SK-N-SH treated with all-trans-retinoic acid at 6 μM for 48 hours (cell line): ENCODE results near the gene SCFD2.

ENCODE experiments used
- ATAC-seq: fragments of 200-7000 bp; cut with Tn5 transposase; 3 replicates; pipeline ENCODE4 v1.9.1; 2020; ENCODE audit warnings: mild to moderate bottlenecking, moderate library complexity
- ARNTL ChIP-seq: fragments of 450-650 bp; formaldehyde crosslinking; IDR thresholded peaks from 2 replicates; pipeline ENCODE4 v1.5.0; 2020; ENCODE audit warnings: low read depth, mild to moderate bottlenecking, moderate library complexity, borderline replicate concordance
- CREB5 ChIP-seq: fragments of 250-450 bp; sonication (Bioruptor Pico); IDR thresholded peaks from 2 replicates; pipeline ENCODE4 v1.5.1; 2020; ENCODE audit warnings: low read depth, mild to moderate bottlenecking, moderate library complexity
- ESRRG ChIP-seq: fragments of 250-450 bp; sonication (Bioruptor Pico); IDR thresholded peaks from 2 replicates; pipeline ENCODE4 v1.6.1; 2021; ENCODE audit warnings: mild to moderate bottlenecking
- GLIS3 ChIP-seq: fragments of 250-450 bp; sonication (Bioruptor Pico); IDR thresholded peaks from 2 replicates; pipeline ENCODE4 v1.5.0; 2020; ENCODE audit warnings: mild to moderate bottlenecking, moderate library complexity
- ISL1 ChIP-seq: fragments of 250-450 bp; sonication (Bioruptor Pico); IDR thresholded peaks from 2 replicates; pipeline ENCODE4 v2.1.2; 2022; ENCODE audit warnings: mild to moderate bottlenecking, moderate library complexity
- OSR1 ChIP-seq: fragments of 250-450 bp; sonication (Bioruptor Pico); IDR thresholded peaks from 2 replicates; pipeline ENCODE4 v1.8.0; 2022; ENCODE audit warnings: moderate library complexity, mild to moderate bottlenecking, inconsistent platforms
- PATZ1 ChIP-seq: fragments of 250-450 bp; sonication (Bioruptor Pico); IDR thresholded peaks from 2 replicates; pipeline ENCODE4 v1.8.0; 2020; ENCODE audit warnings: mild to moderate bottlenecking, moderate library complexity, borderline replicate concordance
- RARB ChIP-seq: fragments of 250-450 bp; sonication (Bioruptor Pico); IDR thresholded peaks from 2 replicates; pipeline ENCODE4 v1.8.0; 2021; ENCODE audit warnings: mild to moderate bottlenecking, moderate library complexity
- TCF4 ChIP-seq: fragments of 250-450 bp; sonication (Bioruptor Pico); IDR thresholded peaks from 2 replicates; pipeline ENCODE4 v1.8.0; 2021; ENCODE audit warnings: mild to moderate bottlenecking, moderate library complexity, borderline replicate concordance
- TOX ChIP-seq: fragments of 250-450 bp; sonication (Bioruptor Pico); IDR thresholded peaks from 2 replicates; pipeline ENCODE4 v1.8.0; 2021; ENCODE audit warnings: mild to moderate bottlenecking, moderate library complexity, borderline replicate concordance
- ZC3H10 ChIP-seq: fragments of 250-450 bp; sonication (Bioruptor Pico); IDR thresholded peaks from 2 replicates; pipeline ENCODE4 v1.5.1; 2021; ENCODE audit warnings: mild to moderate bottlenecking, moderate library complexity
- ZFP3 ChIP-seq: fragments of 250-450 bp; sonication (Bioruptor Pico); IDR thresholded peaks from 2 replicates; pipeline ENCODE4 v1.5.0; 2020; ENCODE audit warnings: mild to moderate bottlenecking, moderate library complexity
- ZNF565 ChIP-seq: fragments of 450-650 bp; formaldehyde crosslinking; conservative IDR thresholded peaks from 2 replicates; pipeline ENCODE4 v1.5.0; 2020; ENCODE audit warnings: low read depth, mild to moderate bottlenecking, moderate library complexity
- ZNF70 ChIP-seq: fragments of 450-650 bp; formaldehyde crosslinking; IDR thresholded peaks from 2 replicates; pipeline ENCODE4 v1.5.0; 2020; ENCODE audit warnings: mild to moderate bottlenecking, moderate library complexity
- ZNF8 ChIP-seq: fragments of 450-650 bp; formaldehyde crosslinking; IDR thresholded peaks from 2 replicates; pipeline ENCODE4 v1.5.0; 2020; ENCODE audit warnings: mild to moderate bottlenecking, moderate library complexity
- TF ChIP-seq, protein P1 (sequence below): fragments of 250-450 bp; sonication (Bioruptor Pico); IDR thresholded peaks from 2 replicates; pipeline ENCODE4 v1.5.1; 2021; ENCODE audit warnings: mild to moderate bottlenecking, moderate library complexity
- TF ChIP-seq, protein P2 (sequence below): fragments of 250-450 bp; sonication (Bioruptor Pico); IDR thresholded peaks from 2 replicates; pipeline ENCODE4 v1.8.0; 2021; ENCODE audit warnings: low read depth, mild to moderate bottlenecking, moderate library complexity, borderline replicate concordance
- TF ChIP-seq, protein P3 (sequence below): fragments of 250-450 bp; sonication (Bioruptor Pico); IDR thresholded peaks from 2 replicates; pipeline ENCODE4 v1.5.0; 2020; ENCODE audit warnings: mild to moderate bottlenecking, moderate library complexity

Gene SCFD2

GRCh38 chr4:52964561-52965101, 401.2 kb downstream of the SCFD2 start:
- no peak for ATAC-seq
- TF ChIP-seq TOX (CRISPR knock-in tag) = no peak
- no peak for TF ChIP-seq ISL1 (CRISPR knock-in tag)
- TF ChIP-seq, protein P1, sequence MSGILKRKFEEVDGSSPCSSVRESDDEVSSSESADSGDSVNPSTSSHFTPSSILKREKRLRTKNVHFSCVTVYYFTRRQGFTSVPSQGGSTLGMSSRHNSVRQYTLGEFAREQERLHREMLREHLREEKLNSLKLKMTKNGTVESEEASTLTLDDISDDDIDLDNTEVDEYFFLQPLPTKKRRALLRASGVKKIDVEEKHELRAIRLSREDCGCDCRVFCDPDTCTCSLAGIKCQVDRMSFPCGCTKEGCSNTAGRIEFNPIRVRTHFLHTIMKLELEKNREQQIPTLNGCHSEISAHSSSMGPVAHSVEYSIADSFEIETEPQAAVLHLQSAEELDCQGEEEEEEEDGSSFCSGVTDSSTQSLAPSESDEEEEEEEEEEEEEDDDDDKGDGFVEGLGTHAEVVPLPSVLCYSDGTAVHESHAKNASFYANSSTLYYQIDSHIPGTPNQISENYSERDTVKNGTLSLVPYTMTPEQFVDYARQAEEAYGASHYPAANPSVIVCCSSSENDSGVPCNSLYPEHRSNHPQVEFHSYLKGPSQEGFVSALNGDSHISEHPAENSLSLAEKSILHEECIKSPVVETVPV (CRISPR knock-in tag) = no peak
- no peak for TF ChIP-seq ZFP3 (CRISPR knock-in tag)
- TF ChIP-seq CREB5 (CRISPR knock-in tag) = no peak
- TF ChIP-seq ZNF70 (CRISPR knock-in tag) = no peak
- no peak for TF ChIP-seq RARB (CRISPR knock-in tag)
- no peak for TF ChIP-seq TCF4 (CRISPR knock-in tag)
- TF ChIP-seq, protein P2, sequence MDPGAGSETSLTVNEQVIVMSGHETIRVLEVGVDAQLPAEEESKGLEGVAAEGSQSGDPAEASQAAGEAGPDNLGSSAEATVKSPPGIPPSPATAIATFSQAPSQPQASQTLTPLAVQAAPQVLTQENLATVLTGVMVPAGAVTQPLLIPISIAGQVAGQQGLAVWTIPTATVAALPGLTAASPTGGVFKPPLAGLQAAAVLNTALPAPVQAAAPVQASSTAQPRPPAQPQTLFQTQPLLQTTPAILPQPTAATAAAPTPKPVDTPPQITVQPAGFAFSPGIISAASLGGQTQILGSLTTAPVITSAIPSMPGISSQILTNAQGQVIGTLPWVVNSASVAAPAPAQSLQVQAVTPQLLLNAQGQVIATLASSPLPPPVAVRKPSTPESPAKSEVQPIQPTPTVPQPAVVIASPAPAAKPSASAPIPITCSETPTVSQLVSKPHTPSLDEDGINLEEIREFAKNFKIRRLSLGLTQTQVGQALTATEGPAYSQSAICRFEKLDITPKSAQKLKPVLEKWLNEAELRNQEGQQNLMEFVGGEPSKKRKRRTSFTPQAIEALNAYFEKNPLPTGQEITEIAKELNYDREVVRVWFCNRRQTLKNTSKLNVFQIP (CRISPR knock-in tag) = no peak
- TF ChIP-seq ZNF565 (CRISPR knock-in tag) = no peak
- no peak for TF ChIP-seq ESRRG (CRISPR knock-in tag)
- TF ChIP-seq ZC3H10 (CRISPR knock-in tag) = no peak
- TF ChIP-seq OSR1 = no peak
- TF ChIP-seq GLIS3 = no peak
- TF ChIP-seq ZNF8 (CRISPR knock-in tag) = no peak

DNA sequence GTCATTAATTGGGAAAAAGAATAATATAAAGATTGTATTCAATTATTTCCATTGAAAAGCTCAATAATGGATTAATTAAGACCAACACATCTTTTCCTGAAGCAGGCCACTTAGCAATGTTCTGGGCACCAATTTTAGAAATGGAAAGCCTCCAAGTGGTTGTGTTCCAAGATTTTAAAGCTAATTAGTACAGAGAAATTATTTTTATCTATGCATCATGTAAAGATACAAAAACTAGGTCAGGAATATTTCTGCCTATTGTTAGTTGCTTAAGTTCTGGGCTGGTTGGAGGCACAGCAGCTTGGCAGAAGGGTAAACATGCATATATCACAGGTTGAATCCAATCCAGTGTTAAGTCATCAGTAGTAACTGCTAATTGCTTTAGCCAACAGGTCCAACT, 401.9 kb downstream of the SCFD2 start:
- TF ChIP-seq ZFP3 (CRISPR knock-in tag) (no peak), ARNTL (CRISPR knock-in tag) (no peak), TCF4 (CRISPR knock-in tag) (no peak), ZC3H10 (CRISPR knock-in tag) (no peak), RARB (CRISPR knock-in tag) (no peak), ZNF8 (CRISPR knock-in tag) (no peak)
- TF ChIP-seq, protein P1 (CRISPR knock-in tag) = no peak
- TF ChIP-seq, protein P3, sequence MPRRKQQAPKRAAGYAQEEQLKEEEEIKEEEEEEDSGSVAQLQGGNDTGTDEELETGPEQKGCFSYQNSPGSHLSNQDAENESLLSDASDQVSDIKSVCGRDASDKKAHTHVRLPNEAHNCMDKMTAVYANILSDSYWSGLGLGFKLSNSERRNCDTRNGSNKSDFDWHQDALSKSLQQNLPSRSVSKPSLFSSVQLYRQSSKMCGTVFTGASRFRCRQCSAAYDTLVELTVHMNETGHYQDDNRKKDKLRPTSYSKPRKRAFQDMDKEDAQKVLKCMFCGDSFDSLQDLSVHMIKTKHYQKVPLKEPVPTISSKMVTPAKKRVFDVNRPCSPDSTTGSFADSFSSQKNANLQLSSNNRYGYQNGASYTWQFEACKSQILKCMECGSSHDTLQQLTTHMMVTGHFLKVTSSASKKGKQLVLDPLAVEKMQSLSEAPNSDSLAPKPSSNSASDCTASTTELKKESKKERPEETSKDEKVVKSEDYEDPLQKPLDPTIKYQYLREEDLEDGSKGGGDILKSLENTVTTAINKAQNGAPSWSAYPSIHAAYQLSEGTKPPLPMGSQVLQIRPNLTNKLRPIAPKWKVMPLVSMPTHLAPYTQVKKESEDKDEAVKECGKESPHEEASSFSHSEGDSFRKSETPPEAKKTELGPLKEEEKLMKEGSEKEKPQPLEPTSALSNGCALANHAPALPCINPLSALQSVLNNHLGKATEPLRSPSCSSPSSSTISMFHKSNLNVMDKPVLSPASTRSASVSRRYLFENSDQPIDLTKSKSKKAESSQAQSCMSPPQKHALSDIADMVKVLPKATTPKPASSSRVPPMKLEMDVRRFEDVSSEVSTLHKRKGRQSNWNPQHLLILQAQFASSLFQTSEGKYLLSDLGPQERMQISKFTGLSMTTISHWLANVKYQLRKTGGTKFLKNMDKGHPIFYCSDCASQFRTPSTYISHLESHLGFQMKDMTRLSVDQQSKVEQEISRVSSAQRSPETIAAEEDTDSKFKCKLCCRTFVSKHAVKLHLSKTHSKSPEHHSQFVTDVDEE (CRISPR knock-in tag) = no peak
- ATAC-seq = no peak

GRCh38 chr4:52962721-52963120, 403.1 kb downstream of the SCFD2 start:
- no peak for ATAC-seq

More at GRCh38 chr4:52962721-52963120, 403.1 kb downstream of the SCFD2 start:
- TF ChIP-seq CREB5 (CRISPR knock-in tag) (no peak), ZNF70 (CRISPR knock-in tag) (no peak), PATZ1 (CRISPR knock-in tag) (no peak)
